GM12892 (cell line): ENCODE measurements around the gene CACNA1G.

Source experiments
- POLR2A ChIP-seq: IDR thresholded peaks from 2 replicates; pipeline ENCODE4 v1.6.1; 2011; ENCODE audit warnings: low read depth, low read length, control low read depth
- TAF1 ChIP-seq: IDR thresholded peaks from 2 replicates; pipeline ENCODE4 v1.6.1; 2011; ENCODE audit warnings: low read depth, mild to moderate bottlenecking, control low read depth, low read length, borderline replicate concordance

GRCh38 chr17:50565402-50566350 lies 5.2 kb downstream of the CACNA1G start:
- TF ChIP-seq POLR2A (no peak), TAF1 (no peak)
